GM19452 (cell line): ENCODE data around the gene OR10K1.

Experiments
- ATAC-seq: cut with Tn5 transposase; IDR thresholded peaks from one replicate; pipeline ENCODE4 v1.9.1; 2021; ENCODE audit not compliant: unreplicated experiment

The OR10K1 gene

DNA sequence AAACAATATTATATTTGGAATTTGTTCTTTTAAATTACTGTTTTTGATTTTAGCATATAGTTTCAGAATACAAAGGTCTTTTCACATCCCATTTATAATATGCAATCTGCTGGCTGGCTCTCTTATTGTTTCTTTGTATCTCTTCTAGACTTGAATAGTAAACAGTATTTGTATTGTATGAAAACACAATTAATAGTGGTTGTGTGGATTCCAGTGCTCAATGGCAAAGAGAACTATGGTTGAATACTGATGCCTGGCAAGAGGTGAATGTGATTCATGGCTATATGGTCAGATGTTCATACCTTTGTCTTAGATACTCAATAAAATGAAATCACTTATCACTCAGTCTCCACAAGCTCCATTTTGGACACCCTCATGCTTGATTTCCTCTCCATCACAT, 55.3 kb downstream of the OR10K1 start:
- no peak for ATAC-seq
